GM21737 (cell line): Measurements from ENCODE around the gene ARHGEF4.

Source experiments
- ATAC-seq: cut with Tn5 transposase; IDR thresholded peaks from one replicate; pipeline ENCODE4 v1.9.1; 2021; ENCODE audit warnings: mild to moderate bottlenecking, moderate library complexity; ENCODE audit not compliant: unreplicated experiment

The ARHGEF4 gene

GRCh38 chr2:130836501-130837174, at the start of gene ARHGEF4:
TSS of gene ARHGEF4 (plus strand) at chr2:130836914. CDS start at chr2:130836954, 40 bp downstream.
- no peak for ATAC-seq

- no peak for ATAC-seq
Observed at GRCh38 chr2:130787841-130788240, 48.9 kb upstream of the ARHGEF4 start.

GRCh38 chr2:130790312-130790711, 46.4 kb upstream of the ARHGEF4 start:
- no peak for ATAC-seq

- no peak for ATAC-seq
Observed at GRCh38 chr2:130790804-130791616, 45.7 kb upstream of the ARHGEF4 start.

- no peak for ATAC-seq
Observed at GRCh38 chr2:130791617-130791939, 45.1 kb upstream of the ARHGEF4 start.

GRCh38 chr2:130795431-130795830, 41.3 kb upstream of the ARHGEF4 start:
- no peak for ATAC-seq

GRCh38 chr2:130796290-130796689, 40.4 kb upstream of the ARHGEF4 start:
- no peak for ATAC-seq

GRCh38 chr2:130797493-130798435, 39.0 kb upstream of the ARHGEF4 start:
- peak; percentile 93 for ATAC-seq

- no peak for ATAC-seq
Observed at GRCh38 chr2:130798472-130799218, 38.1 kb upstream of the ARHGEF4 start.

GRCh38 chr2:130799295-130799694, 37.4 kb upstream of the ARHGEF4 start:
- no peak for ATAC-seq

- ATAC-seq, result no peak
Observed at GRCh38 chr2:130805613-130806012, 31.1 kb upstream of the ARHGEF4 start.

GRCh38 chr2:130806370-130806769, 30.3 kb upstream of the ARHGEF4 start:
- no peak for ATAC-seq

- no peak for ATAC-seq
Observed at GRCh38 chr2:130807659-130808385, 28.9 kb upstream of the ARHGEF4 start.

GRCh38 chr2:130808482-130809268, 28.0 kb upstream of the ARHGEF4 start:
- ATAC-seq, result no peak

GRCh38 chr2:130810490-130810889, 26.2 kb upstream of the ARHGEF4 start:
- no peak for ATAC-seq

- no peak for ATAC-seq
Observed at GRCh38 chr2:130813722-130814121, 23.0 kb upstream of the ARHGEF4 start.

GRCh38 chr2:130814931-130815680, 21.6 kb upstream of the ARHGEF4 start:
- no peak for ATAC-seq

- no peak for ATAC-seq
Observed at GRCh38 chr2:130818809-130819208, 17.9 kb upstream of the ARHGEF4 start.
